ENCODE results near the gene ANXA5. TPM values are rescaled to one million over a fixed set of nuclear protein-coding genes. Genes with fewer than 3 reads are reported as not detected.
A peak's percentile ranks its signal among the peaks of the same experiment; 100 is the strongest.
"Not testable (repeated sequence)": the region's sequence is repeated elsewhere in the genome, so short reads cannot be mapped to it uniquely, and the experiment has no call there.

ANXA5 gene
- total RNA-seq, 1 experiment from 2014 or later = 349 TPM

DNA sequence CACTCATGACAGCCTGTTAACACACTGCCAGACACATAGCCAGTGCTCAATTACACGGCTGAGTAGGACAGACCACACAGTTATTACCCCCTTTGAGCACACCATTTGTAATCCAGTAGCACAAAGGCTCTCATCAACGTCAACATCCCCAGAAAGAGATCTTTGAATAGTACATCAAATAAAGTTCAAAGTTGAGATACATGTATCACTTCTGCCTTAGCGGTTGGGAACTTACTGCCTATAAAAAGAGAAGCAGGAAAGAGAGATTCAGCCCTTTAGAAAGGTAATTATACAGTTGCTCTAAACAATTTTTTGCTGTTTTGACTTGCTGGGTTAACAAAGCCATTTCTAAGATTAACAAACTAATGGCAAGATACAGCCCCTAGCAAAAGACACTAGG is 16.2 kb downstream of the ANXA5 start:
- no peak for DNase-seq (ENCODE audit: extremely low read depth, low read depth)

DNA sequence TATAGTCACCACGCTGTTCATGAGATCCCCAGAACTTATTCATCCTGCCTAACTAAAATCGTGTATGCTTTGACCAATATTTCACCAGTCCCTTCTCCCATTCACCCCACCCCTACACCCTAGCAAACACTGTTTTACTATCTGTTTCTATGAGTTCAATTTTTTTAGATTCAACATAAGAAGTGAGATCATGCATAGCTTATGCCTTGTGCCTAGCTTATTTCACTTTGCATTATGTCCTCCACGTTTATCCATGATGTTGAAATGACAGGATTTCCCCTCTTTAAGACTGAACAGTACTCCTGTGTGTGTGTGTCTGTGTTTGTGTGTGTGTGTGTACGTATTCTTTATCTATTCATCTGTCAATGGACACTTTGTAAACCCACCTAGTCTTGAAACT is 16.8 kb downstream of the ANXA5 start:
- no peak for DNase-seq (ENCODE audit: extremely low read depth, low read depth)

DNA sequence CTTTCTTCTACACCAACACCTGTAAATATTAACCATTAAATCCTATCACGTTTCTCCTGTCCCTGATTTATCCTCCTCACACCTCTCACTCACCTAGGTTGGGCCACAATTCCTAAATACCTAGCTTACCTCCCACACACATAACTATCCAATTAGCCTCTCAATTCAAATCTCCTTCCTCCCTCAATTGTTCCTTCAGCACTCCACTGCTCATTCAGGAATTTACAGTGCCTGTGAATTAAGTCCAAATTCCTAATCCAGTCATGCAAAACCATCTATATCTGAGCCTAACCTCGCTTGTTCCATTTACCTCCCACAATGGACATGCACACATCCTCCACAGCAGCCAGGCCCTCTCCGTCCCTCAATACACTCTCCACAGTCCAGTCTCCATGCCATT is 17.5 kb downstream of the ANXA5 start:
- no peak for DNase-seq (ENCODE audit: extremely low read depth, low read depth)

DNA sequence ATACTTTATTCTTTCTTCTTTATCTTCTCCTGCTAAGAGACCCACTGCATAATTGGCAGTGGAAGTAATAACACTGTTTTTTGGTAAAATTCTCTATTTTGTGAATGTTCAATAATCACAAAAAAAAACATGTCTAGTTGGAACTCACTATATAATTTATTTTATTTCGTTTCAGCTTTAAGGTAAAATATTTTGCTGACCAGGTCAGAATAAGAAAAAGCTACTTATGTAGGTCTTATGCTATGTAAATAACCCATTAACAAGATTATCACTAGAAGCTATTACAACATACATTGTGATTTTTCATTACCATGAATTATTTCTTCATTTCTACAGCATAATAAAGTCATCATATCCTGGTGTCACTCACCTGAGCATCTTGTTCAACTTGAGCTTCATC is 19.3 kb downstream of the ANXA5 start:
- DNase-seq (ENCODE audit: extremely low read depth, low read depth) = no peak

DNA sequence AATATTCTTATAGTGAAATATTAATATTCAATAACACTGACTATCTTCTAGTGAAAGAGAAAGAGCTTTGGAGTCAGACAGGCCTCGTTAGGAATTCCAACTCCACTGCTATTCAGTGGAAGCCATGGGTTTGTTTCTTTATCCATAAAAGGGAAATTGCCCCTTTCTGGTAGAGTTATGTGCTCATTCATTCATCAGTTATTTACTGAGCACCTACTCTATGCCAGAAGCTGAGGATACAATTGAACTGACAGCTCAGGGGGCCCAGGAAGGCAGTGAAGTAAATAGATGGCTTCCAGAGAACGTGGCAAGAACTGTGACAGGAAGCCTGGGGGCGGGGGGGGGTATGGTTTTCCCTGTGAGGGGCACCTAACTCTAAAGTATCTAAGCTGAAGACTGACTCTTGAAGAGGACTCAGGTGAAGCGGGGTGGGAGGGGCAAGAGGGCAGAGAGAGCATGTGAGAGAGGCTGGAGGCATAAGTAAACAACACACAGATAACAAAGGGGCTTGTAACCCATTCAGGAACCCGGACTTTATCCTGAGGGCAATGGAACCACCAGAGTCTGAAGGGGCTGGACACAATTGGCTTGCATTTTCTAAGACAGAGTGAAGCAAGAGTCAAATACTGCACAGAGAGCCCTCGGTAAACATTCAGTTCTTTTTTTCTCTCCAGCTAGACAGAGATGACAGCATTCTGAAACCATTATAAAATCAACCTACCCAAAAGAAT is 20.3 kb downstream of the ANXA5 start:
- no peak for DNase-seq (ENCODE audit: extremely low read depth, low read depth)

DNA sequence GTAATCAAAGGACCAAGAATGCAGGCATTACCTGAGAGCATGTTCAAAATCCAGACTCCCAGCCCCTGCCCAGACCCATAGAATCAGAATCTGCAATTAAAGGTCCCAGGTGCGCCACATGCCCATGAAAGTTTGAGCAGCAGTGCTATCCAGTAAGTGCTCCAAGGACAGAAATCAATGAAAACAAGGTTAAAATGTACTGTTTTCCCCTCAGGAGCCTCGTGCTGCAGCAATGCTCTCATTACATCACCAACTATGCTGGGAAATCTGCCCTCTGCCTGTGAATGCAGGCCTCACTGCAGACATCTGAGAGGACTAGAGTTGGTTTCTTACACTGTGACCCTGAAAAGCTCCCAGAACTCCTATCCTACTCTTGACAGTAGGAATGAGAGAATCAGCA is 21.1 kb downstream of the ANXA5 start:
- DNase-seq (ENCODE audit: extremely low read depth, low read depth) = no peak

DNA sequence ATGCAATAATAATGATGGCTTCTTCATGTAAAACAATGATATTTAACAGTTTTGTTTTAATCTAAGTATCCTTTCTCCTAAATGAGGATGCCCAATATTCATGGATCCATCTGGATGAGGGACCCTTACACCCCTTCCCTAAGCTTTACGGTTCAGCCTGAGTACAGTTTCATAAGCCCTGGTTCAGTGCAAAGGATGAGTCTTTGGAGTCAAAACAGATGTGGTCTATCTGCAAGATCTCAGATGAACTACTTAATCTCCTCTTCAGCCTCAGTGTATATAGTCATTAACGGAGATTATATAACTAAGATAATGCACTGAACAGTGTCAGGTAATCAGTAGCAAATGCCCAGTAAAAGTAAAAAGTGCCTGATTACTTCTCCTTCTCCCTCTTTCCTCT is 22.1 kb downstream of the ANXA5 start:
- DNase-seq (ENCODE audit: extremely low read depth, low read depth) = no peak

DNA sequence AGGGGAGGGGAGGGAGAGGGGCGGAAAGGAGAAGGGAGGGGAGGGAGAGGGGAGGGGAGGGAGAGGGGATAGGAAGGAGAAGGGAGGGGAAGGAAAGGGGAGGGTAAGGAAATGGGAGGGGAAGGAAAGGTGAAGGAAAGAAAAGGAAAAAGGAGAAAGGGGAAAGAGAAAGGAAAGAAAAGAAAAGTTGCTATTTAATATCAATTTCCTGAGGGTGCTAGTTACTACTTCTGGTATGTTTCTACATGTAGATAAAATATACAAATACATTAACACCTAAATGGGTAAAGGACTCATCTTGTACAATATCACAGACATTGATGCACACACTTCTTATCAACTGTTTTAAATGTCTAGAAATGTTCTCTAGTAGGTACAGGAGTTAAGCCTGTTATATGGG is 22.6 kb downstream of the ANXA5 start:
- no peak for DNase-seq (ENCODE audit: extremely low read depth, low read depth)

DNA sequence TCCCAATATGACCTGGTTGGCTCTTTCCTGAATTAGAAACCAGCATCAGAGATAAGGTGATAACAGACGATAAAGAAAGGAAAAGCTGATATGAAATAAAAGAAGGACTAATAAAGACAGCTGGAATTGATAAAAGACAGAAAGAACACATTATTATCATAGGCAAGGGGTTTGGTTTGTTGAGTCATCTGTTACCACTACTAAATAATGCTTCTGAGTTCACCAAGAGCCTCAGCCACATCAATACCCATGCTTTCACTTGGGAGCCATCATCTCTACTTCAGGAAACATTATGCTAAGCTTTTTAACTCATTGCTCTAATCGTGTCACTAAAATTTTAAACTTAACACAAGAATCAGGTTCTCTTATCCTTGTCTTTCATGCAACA is 27.6 kb downstream of the ANXA5 start:
- no peak for DNase-seq (ENCODE audit: extremely low read depth, low read depth)

DNA sequence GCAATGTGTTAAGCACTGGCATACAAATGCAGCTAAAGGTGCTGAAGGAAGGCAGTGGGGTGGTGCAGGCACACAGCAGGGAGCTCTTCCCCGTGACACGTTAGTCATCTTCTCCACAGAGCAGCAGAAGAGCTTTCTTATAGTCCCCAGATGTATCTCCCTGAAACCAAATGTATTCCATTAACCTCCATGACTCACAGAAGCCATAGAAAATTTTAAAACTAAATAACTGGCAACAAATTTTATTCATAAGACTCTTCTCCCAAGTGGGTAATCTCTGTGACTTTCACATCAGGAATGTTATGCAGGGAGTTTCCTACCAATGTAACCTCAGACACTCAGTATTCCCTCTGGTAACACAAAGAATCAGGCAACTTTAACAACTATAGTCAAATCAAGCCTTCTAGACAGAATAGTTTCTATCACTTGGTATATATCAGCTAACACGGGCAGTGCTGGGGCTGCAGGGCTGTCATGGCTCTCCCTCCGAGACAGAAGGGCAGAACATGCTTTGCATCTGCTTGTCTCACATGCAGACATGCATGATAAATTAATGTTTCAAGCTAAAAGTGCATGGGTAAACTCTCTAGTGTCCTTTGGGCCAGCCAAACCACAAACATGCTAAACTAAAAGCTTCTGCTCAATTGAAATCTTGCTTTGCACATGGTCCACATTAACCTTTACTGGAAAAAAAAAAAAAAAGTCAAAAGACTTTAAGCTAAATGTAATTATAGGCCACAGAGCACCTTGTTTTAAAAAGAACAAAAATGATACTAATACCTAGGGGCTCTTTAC is 28.2 kb downstream of the ANXA5 start:
- DNase-seq (ENCODE audit: extremely low read depth, low read depth) = no peak

DNA sequence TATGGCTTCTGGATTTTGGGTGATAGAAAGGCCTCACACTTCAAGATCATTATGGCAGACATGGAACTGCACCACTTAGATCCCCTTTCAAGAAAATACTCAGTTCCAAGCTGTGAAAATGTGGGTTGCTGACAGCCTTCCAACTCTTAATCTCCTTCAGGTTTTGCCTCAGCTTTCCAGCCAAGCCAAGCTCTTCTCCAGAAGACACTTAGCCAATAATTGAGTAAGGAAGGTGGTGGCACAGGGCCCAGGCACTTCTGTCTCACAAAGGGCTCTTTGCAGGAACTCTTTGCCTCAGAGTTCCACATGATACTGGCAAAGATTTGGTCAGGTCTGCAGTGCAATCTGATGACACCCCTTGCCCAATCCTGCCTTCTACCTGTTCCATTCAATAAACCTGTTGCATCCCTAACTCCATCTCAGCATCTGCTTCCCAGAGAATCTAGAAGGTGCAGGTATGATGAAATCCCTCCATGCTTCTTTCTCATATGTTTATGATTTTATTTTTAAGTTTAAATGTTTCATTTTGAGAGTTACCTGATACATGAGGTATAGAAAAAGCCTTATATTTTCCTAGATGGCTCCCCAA is 30.6 kb downstream of the ANXA5 start:
- DNase-seq (ENCODE audit: extremely low read depth, low read depth) = no peak

DNA sequence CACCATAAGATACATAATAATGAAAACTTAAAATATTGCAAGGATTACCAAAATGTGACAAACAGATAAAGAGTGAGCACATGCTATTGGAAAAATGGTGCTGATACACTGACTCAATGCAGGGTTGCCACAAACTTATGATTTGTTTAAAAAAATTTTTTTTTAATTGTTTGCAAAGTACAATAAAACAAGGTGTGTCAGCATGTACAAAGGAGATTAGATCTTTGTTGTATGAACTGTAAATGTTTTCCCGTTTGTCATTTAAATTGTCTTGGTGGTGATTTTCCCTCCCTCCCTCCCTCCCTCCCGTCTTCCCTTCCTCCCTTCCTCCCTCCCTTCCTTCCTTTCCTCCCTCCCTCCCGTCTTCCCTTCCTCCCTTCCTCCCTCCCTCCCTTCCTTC is 31.4 kb downstream of the ANXA5 start:
- DNase-seq (ENCODE audit: extremely low read depth, low read depth) = no peak

DNA sequence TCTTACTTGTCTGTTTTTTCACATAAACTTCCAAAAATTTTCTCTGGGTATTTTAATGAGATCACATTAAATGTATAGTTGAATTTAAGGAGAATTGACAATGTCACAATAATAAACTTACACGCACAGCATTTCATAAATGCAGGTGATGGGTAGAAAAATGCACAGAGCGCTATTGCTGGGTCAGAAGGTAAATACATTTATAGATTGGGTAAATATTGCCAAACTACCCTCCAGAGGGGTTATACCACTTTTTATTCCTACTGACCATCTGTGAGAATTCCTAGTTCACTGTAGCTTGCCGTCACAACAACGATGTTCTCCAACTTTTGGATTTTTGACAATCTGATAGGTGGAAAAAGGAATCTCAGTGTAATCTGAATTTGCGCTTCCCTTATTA is 34.6 kb downstream of the ANXA5 start:
- no peak for DNase-seq (ENCODE audit: extremely low read depth, low read depth)

DNA sequence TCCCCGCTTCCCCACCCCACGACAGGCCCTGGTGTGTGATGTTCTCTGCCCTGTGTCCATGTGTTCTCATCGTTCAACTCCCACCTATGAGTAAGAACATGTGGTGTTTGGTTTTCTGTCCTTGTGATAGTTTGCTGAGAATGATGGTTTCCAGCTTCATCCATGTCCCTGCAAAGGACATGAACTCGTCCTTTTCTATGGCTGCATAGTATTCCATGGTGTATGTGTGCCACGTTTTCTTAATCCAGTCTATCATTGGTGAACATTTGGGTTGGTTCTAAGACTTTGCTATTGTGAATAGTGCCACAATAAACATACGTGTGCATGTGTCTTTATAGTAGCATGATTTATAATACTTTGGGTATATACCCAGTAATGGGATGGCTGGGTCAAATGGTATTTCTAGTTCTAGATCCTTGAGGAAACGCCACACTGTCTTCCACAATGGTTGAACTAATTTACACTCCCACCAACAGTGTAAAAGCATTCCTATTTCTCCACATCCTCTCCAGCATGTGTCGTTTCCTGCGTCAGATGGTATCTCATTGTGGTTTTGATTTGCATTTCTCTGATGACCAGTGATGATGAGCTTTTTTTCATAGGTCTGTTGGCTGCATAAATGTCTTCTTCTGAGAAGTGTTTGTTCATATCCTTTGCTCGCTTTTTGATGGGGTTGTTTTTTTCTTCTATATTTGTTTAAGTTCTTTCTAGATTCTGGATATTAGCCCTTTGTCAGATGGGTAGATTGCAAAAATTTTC is 36.4 kb downstream of the ANXA5 start:
- not testable (repeated sequence) for DNase-seq (ENCODE audit: extremely low read depth, low read depth)

DNA sequence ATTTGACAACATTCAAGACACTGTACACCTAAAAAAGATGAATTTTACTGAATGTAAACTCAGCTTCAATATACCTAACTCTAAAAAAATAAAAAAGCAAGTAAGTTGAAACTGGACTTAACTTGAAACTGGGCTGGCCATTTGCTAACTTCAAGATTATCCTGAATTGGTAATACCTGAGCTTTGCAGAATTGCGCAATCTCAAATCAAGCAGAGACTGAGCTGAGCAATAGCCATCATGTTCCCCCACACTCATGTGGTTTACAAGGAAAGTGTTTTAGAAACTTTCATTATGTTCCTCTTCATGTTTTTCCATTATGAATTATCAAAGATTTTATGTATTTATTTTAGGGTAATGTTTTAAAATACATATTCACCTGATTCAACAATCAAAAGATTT is 38.7 kb downstream of the ANXA5 start:
- no peak for DNase-seq (ENCODE audit: extremely low read depth, low read depth)

DNA sequence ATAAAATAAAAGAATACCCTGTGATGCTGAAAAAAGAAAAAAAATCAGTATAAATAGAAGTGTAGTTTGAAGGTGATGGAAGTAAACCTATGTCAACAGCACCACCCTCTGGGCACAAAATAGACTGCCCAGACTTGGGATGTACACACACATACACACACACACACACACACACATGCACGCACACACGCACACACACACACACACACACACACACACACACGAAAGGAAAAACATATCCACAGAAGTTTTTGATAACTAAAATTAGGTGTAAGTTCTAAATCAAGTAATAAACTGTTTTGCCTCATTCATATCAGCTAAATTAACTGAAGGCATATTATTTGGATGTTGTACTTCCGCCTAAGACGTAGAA is 40.5 kb downstream of the ANXA5 start:
- DNase-seq (ENCODE audit: extremely low read depth, low read depth) = peak; percentile 36

DNA sequence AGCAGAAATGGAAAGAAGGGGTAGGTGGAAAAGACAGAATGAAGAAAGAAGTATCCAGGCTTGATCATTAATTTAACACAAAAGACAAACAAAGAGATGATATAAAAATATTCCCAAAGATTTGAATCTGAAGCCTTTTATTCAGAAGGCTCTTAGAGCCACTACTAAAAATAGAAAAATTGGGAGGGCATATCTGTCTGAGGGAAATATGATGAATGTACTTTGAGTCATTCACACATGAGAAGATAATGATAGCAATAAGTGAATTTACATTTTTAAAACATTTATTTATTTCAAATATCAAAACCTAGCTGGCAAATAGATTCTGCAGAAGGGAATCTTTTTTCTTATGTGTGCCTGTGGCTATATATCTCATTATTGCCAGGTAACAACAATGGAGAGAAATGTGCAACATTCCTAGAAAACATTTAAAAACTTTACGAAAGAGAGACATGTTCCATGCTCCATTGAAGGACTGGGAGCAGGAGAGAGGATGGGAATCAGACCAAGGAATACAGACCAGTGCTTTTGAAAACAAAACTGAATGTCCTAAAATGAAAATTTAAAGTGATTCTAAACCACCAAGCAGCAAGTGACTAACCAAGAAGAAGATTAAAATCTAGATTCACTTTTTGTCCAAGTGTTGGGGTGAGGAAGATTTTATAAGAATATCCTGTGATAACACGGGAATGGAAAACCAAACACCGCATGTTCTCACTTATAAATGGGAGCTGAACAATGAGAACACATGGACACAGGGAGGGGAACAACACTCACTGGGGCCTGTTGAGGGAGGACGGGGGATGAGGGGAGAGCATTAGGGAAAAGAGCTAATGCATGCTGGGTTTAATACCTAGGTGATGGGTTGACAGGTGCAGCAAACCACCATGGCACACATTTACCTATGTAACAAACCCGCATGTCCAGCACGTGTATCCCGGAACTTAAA is 41.2 kb downstream of the ANXA5 start:
- no peak for DNase-seq (ENCODE audit: extremely low read depth, low read depth)

DNA sequence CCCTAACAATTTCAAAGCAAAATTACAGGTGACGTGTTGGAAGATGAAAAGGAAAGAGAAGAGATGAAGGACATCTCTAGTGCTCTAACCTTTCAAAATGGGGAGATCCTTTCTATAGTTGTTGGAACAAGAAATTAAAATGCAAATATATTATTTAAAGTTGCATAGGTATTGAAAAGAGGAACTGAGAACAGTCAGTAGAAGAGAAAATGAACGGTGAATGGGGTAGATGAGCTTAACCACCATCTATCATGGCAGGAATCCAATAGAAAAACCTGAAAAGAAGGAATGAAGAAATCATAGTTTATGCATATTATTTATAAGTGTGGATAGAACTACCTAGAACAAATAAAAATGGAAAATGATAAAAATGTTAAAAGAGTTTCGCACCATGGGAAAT is 42.0 kb downstream of the ANXA5 start:
- no peak for DNase-seq (ENCODE audit: extremely low read depth, low read depth)

DNA sequence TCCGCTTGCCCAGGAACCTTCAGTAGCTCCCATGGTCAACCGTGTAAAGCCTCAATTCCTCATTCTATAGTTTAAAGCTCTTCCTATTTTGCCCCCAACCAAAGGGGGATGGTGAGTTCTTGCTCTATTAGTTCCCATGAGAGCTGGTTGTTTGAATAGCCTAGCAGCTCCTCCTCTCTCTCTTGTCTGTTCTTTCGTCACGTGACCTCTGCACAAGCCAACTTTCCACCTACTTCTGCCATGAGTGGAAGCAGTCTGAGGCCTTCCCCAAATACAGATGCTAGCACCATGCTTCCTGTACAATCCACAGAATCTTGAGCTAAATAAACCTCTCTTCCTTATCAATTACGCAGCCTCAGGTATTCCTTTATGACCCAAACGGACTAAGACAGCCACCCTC is 42.8 kb downstream of the ANXA5 start:
- no peak for DNase-seq (ENCODE audit: extremely low read depth, low read depth)

DNA sequence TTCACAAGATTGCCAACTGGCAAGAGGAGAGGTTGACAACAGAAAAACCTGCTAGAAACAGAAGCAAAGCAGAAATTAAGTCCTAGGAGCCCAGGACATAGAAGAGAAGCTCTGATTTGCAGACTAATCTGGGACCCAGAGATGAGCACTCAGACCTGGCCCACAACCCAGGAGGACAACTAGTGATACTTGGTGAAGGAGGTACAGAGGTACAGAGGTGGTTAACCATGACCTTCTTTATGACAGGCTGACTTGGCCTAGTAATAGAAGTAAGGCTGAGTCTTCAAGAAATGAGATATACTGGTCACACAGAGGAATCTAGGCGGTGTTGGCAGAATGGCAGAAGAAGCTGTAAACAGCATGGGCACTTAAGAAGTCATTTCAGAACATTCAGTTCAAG is 43.6 kb downstream of the ANXA5 start:
- no peak for DNase-seq (ENCODE audit: extremely low read depth, low read depth)
